Keratinocyte (primary cell): Measurements from ENCODE around the gene KDM4B. TPM values are rescaled to one million over a fixed set of nuclear protein-coding genes. Genes with fewer than 3 reads are reported as not detected.

Experiments
- DNase-seq: peaks from one replicate; pipeline ENCODE4 v3.0.0-alpha.2; 2011; ENCODE audit warnings: low read depth, missing footprints, low spot score
- FAIRE-seq: peaks from 2 replicates; lab custom pipeline; 2011; peaks lifted over from hg19 to GRCh38; lab: Jason Lieb, UNC
- H2AFZ ChIP-seq: 2 replicates; pipeline ENCODE4 v1.6.0; 2012; ENCODE audit warnings: low read length, control low read depth, inconsistent platforms; ENCODE audit not compliant: control insufficient read depth
- H3K27ac ChIP-seq: 2 replicates; pipeline ENCODE4 v1.5.1; 2011; ENCODE audit warnings: low read length; ENCODE audit not compliant: control insufficient read depth, insufficient read depth
- H3K27me3 ChIP-seq: 3 replicates; pipeline ENCODE4 v1.6.0; 2011; ENCODE audit warnings: low read length; ENCODE audit not compliant: control insufficient read depth, insufficient read depth; ENCODE audit errors: extremely low read depth
- H3K36me3 ChIP-seq, 2 experiments: 2 replicates in 1 of 2; 3 replicates in 1 of 2; pipeline ENCODE4 v1.5.1; 2011; ENCODE audit warnings: low read length in 2 of 2, mild to moderate bottlenecking in 1 of 2; ENCODE audit not compliant: control insufficient read depth in 2 of 2, insufficient read depth in 2 of 2; ENCODE audit errors: extremely low read depth in 1 of 2
- H3K4me1 ChIP-seq: 3 replicates; pipeline ENCODE4 v1.5.1; 2011; ENCODE audit warnings: low read length; ENCODE audit not compliant: control insufficient read depth, insufficient read depth; ENCODE audit errors: extremely low read depth
- H3K4me2 ChIP-seq: 3 replicates; pipeline ENCODE4 v1.6.0; 2011; ENCODE audit warnings: low read depth, low read length; ENCODE audit not compliant: control insufficient read depth, insufficient read depth; ENCODE audit errors: extremely low read depth
- H3K4me3 ChIP-seq, 3 experiments: fragments of 200-600 bp in 1 of 3; sonication (generic) in 1 of 3; 2 replicates in 2 of 3; 3 replicates in 1 of 3; pipeline ENCODE4 v1.5.1; 2011 to 2016; ENCODE audit warnings: low read length in 3 of 3, mild to moderate bottlenecking in 3 of 3, control low read depth in 2 of 3, inconsistent platforms in 1 of 3, low read depth in 1 of 3, mixed read lengths in 1 of 3, mixed run types in 1 of 3, moderate library complexity in 1 of 3; ENCODE audit not compliant: control insufficient read depth in 2 of 3, insufficient read depth in 2 of 3; ENCODE audit errors: extremely low read depth in 1 of 3
- H3K79me2 ChIP-seq: 2 replicates; pipeline ENCODE4 v1.6.0; 2012; ENCODE audit warnings: low read length; ENCODE audit not compliant: control insufficient read depth, insufficient read depth
- H3K9ac ChIP-seq: 3 replicates; pipeline ENCODE4 v1.6.0; 2011; ENCODE audit warnings: low read length; ENCODE audit not compliant: control insufficient read depth, insufficient read depth; ENCODE audit errors: extremely low read depth
- H3K9me1 ChIP-seq: 3 replicates; pipeline ENCODE4 v1.6.0; 2011; ENCODE audit warnings: low read length; ENCODE audit not compliant: control insufficient read depth, insufficient read depth; ENCODE audit errors: extremely low read depth
- H3K9me3 ChIP-seq: 2 replicates; pipeline ENCODE4 v1.5.1; 2012; ENCODE audit warnings: low read depth, low read length; ENCODE audit not compliant: control insufficient read depth
- H4K20me1 ChIP-seq: 3 replicates; pipeline ENCODE4 v1.6.0; 2011; ENCODE audit warnings: low read length; ENCODE audit not compliant: control insufficient read depth, insufficient read depth; ENCODE audit errors: extremely low read depth
- EZH2 ChIP-seq: IDR thresholded peaks from one replicate; pipeline ENCODE4 v1.6.1; 2012; ENCODE audit warnings: inconsistent platforms, mild to moderate bottlenecking, low read length, moderate library complexity
- dilution Hi-C: fragments of 300-500 bp; cut with MboI; formaldehyde crosslinking; loops from one replicate; pipeline ENCODE4 v1.7.0; 2020; ENCODE audit warnings: low sequenced_read_pairs; ENCODE audit not compliant: extremely low pct_ligation_motif_present
- polyA plus RNA-seq, 5 experiments: library from polyadenylated mRNA; depleted of rRNA in 3 of 5; stranded (reverse) in 3 of 5; stranded (forward) in 1 of 5; unstranded in 1 of 5; fragments of >200 nt; gene quantifications; 1 replicate in 1 of 5; 2 replicates in 3 of 5; 3 replicates in 1 of 5; pipeline versions ENCODE4 v1.2.1 to v1.2.3, GENCODE V29; 2011 to 2012; ENCODE audit warnings: missing spikeins in 2 of 5, low read depth in 1 of 5, low replicate concordance in 1 of 5
- TF ChIP-seq, protein P1 (sequence below), 3 experiments: IDR thresholded peaks in 1 of 3; conservative IDR thresholded peaks in 1 of 3; optimal IDR thresholded peaks in 1 of 3; 2 replicates in 2 of 3; 3 replicates in 1 of 3; pipeline versions ENCODE3 to v1.5.1; 2011; ENCODE audit warnings: low read length in 3 of 3, mild to moderate bottlenecking in 3 of 3, moderate library complexity in 2 of 3, control low read depth in 1 of 3, inconsistent platforms in 1 of 3; ENCODE audit not compliant: insufficient read depth in 2 of 3; ENCODE audit errors: extremely low read depth in 1 of 3

Gene KDM4B
- polyA plus RNA-seq, 1 donor (not counting 4 experiments of a cell fraction or from before 2014, with no cell fraction given), result 6.2 TPM

DNA sequence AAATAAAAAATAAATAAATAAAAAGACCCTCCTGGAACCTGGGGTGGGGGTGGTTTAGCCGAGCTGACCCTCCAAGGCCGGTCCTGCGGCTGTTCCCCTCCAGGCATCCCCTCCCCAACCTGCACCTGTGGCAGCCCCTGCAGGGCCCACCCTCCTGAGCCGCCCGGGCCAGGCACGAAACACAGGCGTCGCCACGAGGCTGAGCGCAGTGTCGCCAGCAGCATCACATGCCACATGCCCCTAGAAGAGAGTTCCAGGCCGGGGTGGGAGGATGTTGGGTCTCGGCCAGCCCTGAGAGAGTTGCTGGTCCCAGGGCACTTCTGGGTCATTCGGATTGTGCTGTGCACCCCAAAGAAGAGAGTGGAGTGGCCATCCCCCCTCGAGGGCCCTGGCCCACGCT, 82.0 kb downstream of the KDM4B start:
- Histone ChIP-seq H3K9me1 (no peaks in the 10 kb centered on the region), H4K20me1 (peaks cover 12% of the 10 kb centered on the region), H3K9me3 (no peaks in the 10 kb centered on the region), H3K79me2 (no peaks in the 10 kb centered on the region), H2AFZ (no peak overlapping the region), H3K4me3 (no peak overlapping the region), H3K4me1 (peaks cover 34% of the 10 kb centered on the region), H3K36me3 (peaks cover 5 to 24% of the 10 kb centered on the region in 2 experiments), H3K9ac (no peak overlapping the region), H3K27me3 (no peaks in the 10 kb centered on the region), H3K27ac (no peak overlapping the region), H3K4me2 (no peak overlapping the region)
- no peak for DNase-seq
- TF ChIP-seq, protein P1, sequence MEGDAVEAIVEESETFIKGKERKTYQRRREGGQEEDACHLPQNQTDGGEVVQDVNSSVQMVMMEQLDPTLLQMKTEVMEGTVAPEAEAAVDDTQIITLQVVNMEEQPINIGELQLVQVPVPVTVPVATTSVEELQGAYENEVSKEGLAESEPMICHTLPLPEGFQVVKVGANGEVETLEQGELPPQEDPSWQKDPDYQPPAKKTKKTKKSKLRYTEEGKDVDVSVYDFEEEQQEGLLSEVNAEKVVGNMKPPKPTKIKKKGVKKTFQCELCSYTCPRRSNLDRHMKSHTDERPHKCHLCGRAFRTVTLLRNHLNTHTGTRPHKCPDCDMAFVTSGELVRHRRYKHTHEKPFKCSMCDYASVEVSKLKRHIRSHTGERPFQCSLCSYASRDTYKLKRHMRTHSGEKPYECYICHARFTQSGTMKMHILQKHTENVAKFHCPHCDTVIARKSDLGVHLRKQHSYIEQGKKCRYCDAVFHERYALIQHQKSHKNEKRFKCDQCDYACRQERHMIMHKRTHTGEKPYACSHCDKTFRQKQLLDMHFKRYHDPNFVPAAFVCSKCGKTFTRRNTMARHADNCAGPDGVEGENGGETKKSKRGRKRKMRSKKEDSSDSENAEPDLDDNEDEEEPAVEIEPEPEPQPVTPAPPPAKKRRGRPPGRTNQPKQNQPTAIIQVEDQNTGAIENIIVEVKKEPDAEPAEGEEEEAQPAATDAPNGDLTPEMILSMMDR (optimal IDR thresholded peaks at IDR 0.05 in 1 of 3, IDR thresholded peaks at IDR 0.05 in 1 of 3, conservative IDR thresholded peaks at IDR 0.05 in 1 of 3; ENCODE audit: extremely low read depth in 1 of 3, insufficient read depth in 2 of 3, low read length in 3 of 3), result no peak
- no peak for TF ChIP-seq EZH2
- FAIRE-seq, result no peak
- dilution Hi-C loops, result no loop called here

DNA sequence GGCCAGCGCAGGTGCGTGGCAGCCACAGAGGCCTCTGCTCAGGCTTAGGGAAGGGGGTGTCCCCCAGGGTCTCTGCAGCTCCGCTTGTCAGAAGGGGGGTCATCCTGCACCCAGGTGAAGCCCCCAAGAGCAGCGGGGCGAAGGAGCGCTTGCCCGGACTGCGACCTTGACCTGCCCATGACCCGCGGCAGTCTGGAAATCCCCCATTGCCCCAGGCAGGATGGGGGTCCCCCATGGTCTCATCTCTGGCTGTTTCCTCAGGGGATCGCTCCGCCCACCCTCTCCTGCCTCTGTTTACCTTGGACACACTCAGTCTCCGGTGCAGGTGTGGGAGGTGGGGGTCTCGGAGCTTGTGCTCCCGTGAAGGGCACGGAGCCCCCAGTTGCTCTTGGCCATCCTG, 82.7 kb downstream of the KDM4B start:
- no peak for TF ChIP-seq EZH2
- TF ChIP-seq, protein P1 (optimal IDR thresholded peaks at IDR 0.05 in 1 of 3, IDR thresholded peaks at IDR 0.05 in 1 of 3, conservative IDR thresholded peaks at IDR 0.05 in 1 of 3; ENCODE audit: extremely low read depth in 1 of 3, insufficient read depth in 2 of 3, low read length in 3 of 3), result no peak

More for the DNA sequence above, 82.7 kb downstream of the KDM4B start:
- peaks cover 5% of the 10 kb centered on the region for H4K20me1 ChIP-seq
- dilution Hi-C loops, result no loop called here
- no peak for FAIRE-seq
- no peaks in the 10 kb centered on the region for H3K27me3 ChIP-seq
- no peaks in the 10 kb centered on the region for H3K9me3 ChIP-seq
- no peak overlapping the region for H3K4me2 ChIP-seq
- H3K36me3 ChIP-seq, result peaks cover 5 to 24% of the 10 kb centered on the region in 2 experiments
- peaks cover 27% of the 10 kb centered on the region for H3K4me1 ChIP-seq
- H3K79me2 ChIP-seq, result no peaks in the 10 kb centered on the region
- no peaks in the 10 kb centered on the region for H3K9me1 ChIP-seq
- no peak for DNase-seq
- no peak overlapping the region for H2AFZ ChIP-seq
- H3K4me3 ChIP-seq, result no peak overlapping the region
- H3K27ac ChIP-seq, result no peak overlapping the region
- H3K9ac ChIP-seq, result no peak overlapping the region
